H1 (cell line): ENCODE data around the gene E2F2. TPM values are rescaled to one million over a fixed set of nuclear protein-coding genes. Genes with fewer than 3 reads are reported as not detected.

ENCODE experiments used
- CEBPB ChIP-seq: IDR thresholded peaks from 2 replicates; pipeline ENCODE4 v1.6.1; 2012; ENCODE audit warnings: low read depth, low read length
- polyA plus RNA-seq, 7 experiments: library from polyadenylated mRNA; depleted of rRNA in 3 of 7; stranded (reverse) in 5 of 7; unstranded in 2 of 7; fragments of >200 nt in 5 of 7; fragments of 200-250 nt in 2 of 7; gene quantifications; 1 replicate in 5 of 7; 2 replicates in 1 of 7; 4 replicates in 1 of 7; pipeline versions ENCODE4 v1.2.1 to v1.2.3, GENCODE V29; 2011 to 2013; ENCODE audit warnings: missing spikeins in 2 of 7, mixed read lengths in 2 of 7
- total RNA-seq: library from RNA; stranded (reverse); fragmentation: NEBNext Ultra II Directional; extraction: Animal tissue kit (Norgen Biotek cat#: 25700); gene quantifications from 2 replicates; pipeline ENCODE4 v1.2.1, GENCODE V29; 2021

E2F2 gene
- total and polyA plus RNA-seq, 2 of the 8 experiments (the other 6 are each of a cell fraction or from before 2014, with no cell fraction given) = 1.8 to 7.0 TPM

GRCh38 chr1:23478896-23479665, 52.0 kb downstream of the E2F2 start (continued):
- TF ChIP-seq CEBPB = no peak
